AG04450 (cell line): ENCODE measurements around the gene SHC4. TPM values are rescaled to one million over a fixed set of nuclear protein-coding genes. Genes with fewer than 3 reads are reported as not detected.

Experiments
- CTCF ChIA-PET: fragments of 300-600, 350-600 bp; formaldehyde crosslinking; extraction: SDS; loops from one replicate; lab custom pipeline; 2022; ENCODE audit warnings: antibody characterized with exemption, inconsistent platforms; lab: Charles Lee
- POLR2A ChIA-PET: fragments of 350-600 bp; formaldehyde crosslinking; extraction: SDS; loops from one replicate; lab custom pipeline; 2021; ENCODE audit warnings: antibody characterized with exemption, inconsistent platforms; lab: Yijun Ruan, JAX
- DNase-seq: peaks from one replicate; pipeline ENCODE4 v3.0.0-alpha.2; 2011; ENCODE audit warnings: low read depth, low spot score
- H3K27ac ChIP-seq: one replicate; pipeline ENCODE4 v1.5.1; 2012; ENCODE audit warnings: low read depth, low read length, control low read depth
- H3K27me3 ChIP-seq: one replicate; pipeline ENCODE4 v1.6.0; 2012; ENCODE audit warnings: low read length; ENCODE audit not compliant: control insufficient read depth, insufficient read depth
- H3K4me3 ChIP-seq: 2 replicates; pipeline ENCODE4 v1.5.1; 2011; ENCODE audit warnings: mild to moderate bottlenecking, low read depth, low read length, control low read depth
- H3K9me3 ChIP-seq: 2 replicates; pipeline ENCODE4 v1.5.1; 2012; ENCODE audit warnings: low read length; ENCODE audit not compliant: control insufficient read depth, insufficient read depth
- CTCF ChIP-seq: IDR thresholded peaks from 2 replicates; pipeline ENCODE4 v1.5.1; 2011; ENCODE audit warnings: low read depth, low read length, control low read depth, inconsistent platforms
- polyA plus RNA-seq: library from polyadenylated mRNA; depleted of rRNA; stranded (reverse); fragments of >200 nt; gene quantifications from 2 replicates; pipeline ENCODE4 v1.2.3, GENCODE V29; 2011

The SHC4 gene
- polyA plus RNA-seq, 1 experiment = 5.1 TPM

GRCh38 chr15:48811325-48811958 is 152.3 kb downstream of the SHC4 start:
- 0 out of 2 replicates have a peak, but pooled peaks have one; percentile 9 for TF ChIP-seq CTCF
- no peaks in the 10 kb centered on the region for H3K9me3 ChIP-seq
- ChIA-PET POLR2A (interaction anchor here (0.8 to 1.1 kb wide), 3 partner anchors 66 to 166 kb away, joined by 3 to 4 read pairs (median 3); partner anchors contain the start of genes EID1 and FBN1), CTCF (interaction anchor here (1.1 to 1.3 kb wide), 2 partner anchors 10 to 14 kb away, joined by 4 to 5 read pairs; no protein-coding TSS in a partner anchor)
- H3K4me3 ChIP-seq = peak overlapping the region; percentile 77
- no peak overlapping the region for H3K27ac ChIP-seq
- no peaks in the 10 kb centered on the region for H3K27me3 ChIP-seq
- DNase-seq = no peak

- H3K9me3 ChIP-seq = no peaks in the 10 kb centered on the region
- POLR2A ChIA-PET = interaction anchor here (0.8 to 1.1 kb wide), 3 partner anchors 67 to 166 kb away, joined by 3 to 4 read pairs (median 3); partner anchors contain the start of genes EID1 and FBN1
- H3K27me3 ChIP-seq = no peaks in the 10 kb centered on the region
- peak; percentile 99 for DNase-seq
- CTCF ChIA-PET = interaction anchor here (0.7 to 1.3 kb wide), 3 partner anchors 9 to 14 kb away, joined by 3 to 5 read pairs (median 4); no protein-coding TSS in a partner anchor
- no peak for TF ChIP-seq CTCF
- H3K27ac ChIP-seq = no peak within 1 kb of the TSS
- H3K4me3 ChIP-seq = peak within 1 kb of the TSS; percentile 95
Observed at GRCh38 chr15:48810414-48811324, 153.1 kb downstream of the SHC4 start, which contains the start of gene CEP152. TSS of gene CEP152 (minus strand) at chr15:48811069. CDS start at chr15:48805649, 5,420 bp downstream.

GRCh38 chr15:48806151-48806550 is 157.6 kb downstream of the SHC4 start:
- TF ChIP-seq CTCF = no peak
- no peak overlapping the region for H3K27ac ChIP-seq
- H3K4me3 ChIP-seq = no peak overlapping the region
- no peaks in the 10 kb centered on the region for H3K9me3 ChIP-seq
- ChIA-PET CTCF (interaction anchor here (0.6 to 0.9 kb wide), 3 partner anchors 24 to 454 kb away, joined by 3 to 4 read pairs (median 4); no protein-coding TSS in a partner anchor), POLR2A (no interaction called here)
- no peak for DNase-seq
- no peaks in the 10 kb centered on the region for H3K27me3 ChIP-seq

- ChIA-PET POLR2A (no interaction called here), CTCF (interaction anchor here (0.6 to 0.9 kb wide), 3 partner anchors 24 to 453 kb away, joined by 3 to 4 read pairs (median 4); no protein-coding TSS in a partner anchor)
- H3K27ac ChIP-seq = no peak overlapping the region
- H3K4me3 ChIP-seq = no peak overlapping the region
- TF ChIP-seq CTCF = no peak
- no peaks in the 10 kb centered on the region for H3K27me3 ChIP-seq
- H3K9me3 ChIP-seq = no peaks in the 10 kb centered on the region
- no peak for DNase-seq
Observed at GRCh38 chr15:48805591-48805990, 158.1 kb downstream of the SHC4 start.
